Measurements from ENCODE around the gene KIF26A. TPM values are rescaled to one million over a fixed set of nuclear protein-coding genes. Genes with fewer than 3 reads are reported as not detected.

Gene KIF26A
- total and polyA plus RNA-seq, 2 of the 13 experiments (the other 11 are each of a cell fraction or from before 2014, with no cell fraction given): not detected

DNA sequence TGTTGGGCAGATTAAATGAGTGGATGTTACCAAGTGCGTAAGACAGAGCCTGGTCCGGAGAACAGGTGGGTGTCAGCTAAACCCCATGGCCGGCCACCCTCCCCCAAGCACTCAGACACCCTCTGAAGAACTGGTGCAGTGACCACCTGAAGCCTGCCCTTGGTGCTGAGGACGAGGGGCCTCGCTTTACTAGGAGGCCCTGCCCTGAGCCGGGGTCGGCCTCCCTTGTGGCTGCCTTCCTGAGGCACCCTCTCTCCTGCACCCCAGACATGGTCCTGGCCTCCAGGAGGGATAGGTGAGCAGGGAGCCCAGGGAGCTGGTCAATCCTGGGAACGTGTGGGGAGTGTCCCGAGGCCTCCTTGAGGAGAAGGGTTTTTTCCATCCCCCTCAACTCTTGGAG lies 4.9 kb upstream of the KIF26A start (continued):
- TF ChIP-seq, protein P1, sequence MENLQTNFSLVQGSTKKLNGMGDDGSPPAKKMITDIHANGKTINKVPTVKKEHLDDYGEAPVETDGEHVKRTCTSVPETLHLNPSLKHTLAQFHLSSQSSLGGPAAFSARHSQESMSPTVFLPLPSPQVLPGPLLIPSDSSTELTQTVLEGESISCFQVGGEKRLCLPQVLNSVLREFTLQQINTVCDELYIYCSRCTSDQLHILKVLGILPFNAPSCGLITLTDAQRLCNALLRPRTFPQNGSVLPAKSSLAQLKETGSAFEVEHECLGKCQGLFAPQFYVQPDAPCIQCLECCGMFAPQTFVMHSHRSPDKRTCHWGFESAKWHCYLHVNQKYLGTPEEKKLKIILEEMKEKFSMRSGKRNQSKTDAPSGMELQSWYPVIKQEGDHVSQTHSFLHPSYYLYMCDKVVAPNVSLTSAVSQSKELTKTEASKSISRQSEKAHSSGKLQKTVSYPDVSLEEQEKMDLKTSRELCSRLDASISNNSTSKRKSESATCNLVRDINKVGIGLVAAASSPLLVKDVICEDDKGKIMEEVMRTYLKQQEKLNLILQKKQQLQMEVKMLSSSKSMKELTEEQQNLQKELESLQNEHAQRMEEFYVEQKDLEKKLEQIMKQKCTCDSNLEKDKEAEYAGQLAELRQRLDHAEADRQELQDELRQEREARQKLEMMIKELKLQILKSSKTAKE (CRISPR knock-in tag; IDR thresholded peaks at IDR 0.05; ENCODE audit: borderline replicate concordance): no peak
- TF ChIP-seq NPAS2 (CRISPR knock-in tag; IDR thresholded peaks at IDR 0.05; ENCODE audit: borderline replicate concordance): no peak
- no peak for TF ChIP-seq CREB1 (IDR thresholded peaks at IDR 0.05)
- no peak for TF ChIP-seq CREB1 (CRISPR knock-in tag; IDR thresholded peaks at IDR 0.05)
- no peak for TF ChIP-seq CBX2 (IDR thresholded peaks at IDR 0.05; ENCODE audit: low read depth, low read length)
- no peak for TF ChIP-seq CBX2 (CRISPR knock-in tag; IDR thresholded peaks at IDR 0.05; ENCODE audit: low read depth)
- TF ChIP-seq ZNF24 (IDR thresholded peaks at IDR 0.05): no peak
- TF ChIP-seq NR2C2 (CRISPR knock-in tag; IDR thresholded peaks at IDR 0.05; ENCODE audit: borderline replicate concordance): no peak
- TF ChIP-seq, protein P2, sequence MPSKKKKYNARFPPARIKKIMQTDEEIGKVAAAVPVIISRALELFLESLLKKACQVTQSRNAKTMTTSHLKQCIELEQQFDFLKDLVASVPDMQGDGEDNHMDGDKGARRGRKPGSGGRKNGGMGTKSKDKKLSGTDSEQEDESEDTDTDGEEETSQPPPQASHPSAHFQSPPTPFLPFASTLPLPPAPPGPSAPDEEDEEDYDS (CRISPR knock-in tag; IDR thresholded peaks at IDR 0.05): no peak
- no peak for TF ChIP-seq ZNF34 (CRISPR knock-in tag; IDR thresholded peaks at IDR 0.05; ENCODE audit: borderline replicate concordance)
- TF ChIP-seq, protein P3, sequence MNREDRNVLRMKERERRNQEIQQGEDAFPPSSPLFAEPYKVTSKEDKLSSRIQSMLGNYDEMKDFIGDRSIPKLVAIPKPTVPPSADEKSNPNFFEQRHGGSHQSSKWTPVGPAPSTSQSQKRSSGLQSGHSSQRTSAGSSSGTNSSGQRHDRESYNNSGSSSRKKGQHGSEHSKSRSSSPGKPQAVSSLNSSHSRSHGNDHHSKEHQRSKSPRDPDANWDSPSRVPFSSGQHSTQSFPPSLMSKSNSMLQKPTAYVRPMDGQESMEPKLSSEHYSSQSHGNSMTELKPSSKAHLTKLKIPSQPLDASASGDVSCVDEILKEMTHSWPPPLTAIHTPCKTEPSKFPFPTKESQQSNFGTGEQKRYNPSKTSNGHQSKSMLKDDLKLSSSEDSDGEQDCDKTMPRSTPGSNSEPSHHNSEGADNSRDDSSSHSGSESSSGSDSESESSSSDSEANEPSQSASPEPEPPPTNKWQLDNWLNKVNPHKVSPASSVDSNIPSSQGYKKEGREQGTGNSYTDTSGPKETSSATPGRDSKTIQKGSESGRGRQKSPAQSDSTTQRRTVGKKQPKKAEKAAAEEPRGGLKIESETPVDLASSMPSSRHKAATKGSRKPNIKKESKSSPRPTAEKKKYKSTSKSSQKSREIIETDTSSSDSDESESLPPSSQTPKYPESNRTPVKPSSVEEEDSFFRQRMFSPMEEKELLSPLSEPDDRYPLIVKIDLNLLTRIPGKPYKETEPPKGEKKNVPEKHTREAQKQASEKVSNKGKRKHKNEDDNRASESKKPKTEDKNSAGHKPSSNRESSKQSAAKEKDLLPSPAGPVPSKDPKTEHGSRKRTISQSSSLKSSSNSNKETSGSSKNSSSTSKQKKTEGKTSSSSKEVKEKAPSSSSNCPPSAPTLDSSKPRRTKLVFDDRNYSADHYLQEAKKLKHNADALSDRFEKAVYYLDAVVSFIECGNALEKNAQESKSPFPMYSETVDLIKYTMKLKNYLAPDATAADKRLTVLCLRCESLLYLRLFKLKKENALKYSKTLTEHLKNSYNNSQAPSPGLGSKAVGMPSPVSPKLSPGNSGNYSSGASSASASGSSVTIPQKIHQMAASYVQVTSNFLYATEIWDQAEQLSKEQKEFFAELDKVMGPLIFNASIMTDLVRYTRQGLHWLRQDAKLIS (CRISPR knock-in tag; IDR thresholded peaks at IDR 0.05): no peak

All from HepG2 (cell line).